GM23338 (cell line): ENCODE data around the gene ATXN7L1.

Source experiments
- CREB1 ChIP-seq: fragments of 250-450 bp; sonication (Bioruptor Pico); IDR thresholded peaks from 2 replicates; pipeline ENCODE4 v1.5.0; 2020; ENCODE audit warnings: low read depth, mild to moderate bottlenecking, moderate library complexity
- CTCF ChIP-seq, 2 experiments: fragments of 200-600 bp in 1 of 2; sonication (generic) in 1 of 2; conservative IDR thresholded peaks; 2 replicates each; pipeline versions ENCODE4 v1.5.1 to v1.6.1; 2016 to 2017; ENCODE audit warnings: antibody characterized with exemption in 2 of 2, low read depth in 2 of 2, mild to moderate bottlenecking in 2 of 2, moderate library complexity in 1 of 2
- EZH2 ChIP-seq: fragments of 200-600 bp; sonication (generic); IDR thresholded peaks from one replicate; pipeline ENCODE4 v1.8.0; 2017; ENCODE audit warnings: antibody characterized with exemption, mild to moderate bottlenecking, low read depth; ENCODE audit not compliant: unreplicated experiment
- EZH2phosphoT487 ChIP-seq: fragments of 200-600 bp; sonication (generic); IDR thresholded peaks from one replicate; pipeline ENCODE4 v1.8.1; 2018; ENCODE audit warnings: antibody characterized with exemption; ENCODE audit not compliant: unreplicated experiment
- JUNB ChIP-seq: IDR thresholded peaks from one replicate; pipeline ENCODE4 v1.6.1; 2016; ENCODE audit warnings: antibody characterized with exemption; ENCODE audit not compliant: unreplicated experiment
- NANOG ChIP-seq: IDR thresholded peaks from 2 replicates; pipeline ENCODE4 v1.6.1; 2016; ENCODE audit warnings: antibody characterized with exemption, borderline replicate concordance
- POLR2AphosphoS5 ChIP-seq: IDR thresholded peaks from 2 replicates; pipeline ENCODE4 v1.6.1; 2016; ENCODE audit warnings: antibody characterized with exemption, low read depth
- REST ChIP-seq: IDR thresholded peaks from one replicate; pipeline ENCODE4 v1.6.1; 2018; ENCODE audit warnings: antibody characterized with exemption; ENCODE audit not compliant: unreplicated experiment
- STAT1 ChIP-seq: IDR thresholded peaks from one replicate; pipeline ENCODE4 v1.6.1; 2016; ENCODE audit warnings: antibody characterized with exemption; ENCODE audit not compliant: unreplicated experiment
- ZNF114 ChIP-seq: fragments of 250-450 bp; sonication (Bioruptor Pico); IDR thresholded peaks from 2 replicates; pipeline ENCODE4 v1.5.0; 2020; ENCODE audit warnings: mild to moderate bottlenecking, moderate library complexity
- ZNF331 ChIP-seq: fragments of 250-450 bp; sonication (Bioruptor Pico); IDR thresholded peaks from 2 replicates; pipeline ENCODE4 v1.5.0; 2020; ENCODE audit warnings: low read depth, mild to moderate bottlenecking, moderate library complexity
- ZNF462 ChIP-seq: fragments of 250-450 bp; sonication (Bioruptor Pico); IDR thresholded peaks from 2 replicates; pipeline ENCODE4 v1.5.0; 2020; ENCODE audit warnings: mild to moderate bottlenecking, moderate library complexity

- TF ChIP-seq CTCF (conservative IDR thresholded peaks at IDR 0.05; ENCODE audit: low read depth in 2 of 2), result no peak
- TF ChIP-seq REST, result no peak
- TF ChIP-seq POLR2AphosphoS5, result no peak
- no peak for TF ChIP-seq EZH2
- no peak for TF ChIP-seq CREB1 (CRISPR knock-in tag)
- TF ChIP-seq EZH2phosphoT487, result no peak
- no peak for TF ChIP-seq STAT1
- TF ChIP-seq ZNF114, result no peak
- TF ChIP-seq JUNB, result no peak
- no peak for TF ChIP-seq NANOG
- TF ChIP-seq ZNF462 (CRISPR knock-in tag), result no peak
- no peak for TF ChIP-seq ZNF331 (CRISPR knock-in tag)
These were observed 232.5 kb downstream of the ATXN7L1 start for GRCh38 chr7:105643851-105644250.
